ENCODE measurements around the gene CFAP107.

Gene CFAP107

DNA sequence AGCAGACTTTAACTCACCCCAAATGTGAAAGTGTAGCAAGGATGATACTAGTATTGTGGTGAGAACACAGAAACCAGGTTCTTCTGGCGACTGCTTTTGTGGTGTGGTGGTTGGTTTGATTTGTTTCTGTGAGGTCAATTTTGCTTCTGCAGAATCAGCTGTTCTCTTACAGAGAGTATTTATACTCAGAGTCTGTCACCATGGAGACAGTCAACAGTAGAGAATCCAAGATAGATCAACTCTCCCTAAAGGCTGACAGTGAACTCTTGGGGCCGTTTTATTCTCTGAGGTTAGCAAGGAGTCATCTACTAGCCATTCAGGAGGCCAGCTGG lies at the start of gene CFAP107:
Gene CFAP107 (plus strand): TSS at position 209 of the 332 bp plus-strand sequence. CDS start 231 bp downstream, outside the sequence.
- peaks cover 14% of the 10 kb centered on the region for H3K9me3 ChIP-seq
- H3K4me3 ChIP-seq (ENCODE audit: low read depth in 1 of 2, low read length in 1 of 2), result no peak within 1 kb of the TSS
- no peaks in the 10 kb centered on the region for H3K4me1 ChIP-seq (ENCODE audit: control insufficient read depth in 1 of 2, insufficient read depth in 1 of 2, low read depth in 1 of 2, low read length in 1 of 2)
- H3K36me3 ChIP-seq, result no peaks in the 10 kb centered on the region
- H3K27me3 ChIP-seq, result peaks cover 10% of the 10 kb centered on the region
- TF ChIP-seq CTCF (IDR thresholded peaks at IDR 0.05), result no peak
- no peak within 1 kb of the TSS for H3K27ac ChIP-seq

DNA sequence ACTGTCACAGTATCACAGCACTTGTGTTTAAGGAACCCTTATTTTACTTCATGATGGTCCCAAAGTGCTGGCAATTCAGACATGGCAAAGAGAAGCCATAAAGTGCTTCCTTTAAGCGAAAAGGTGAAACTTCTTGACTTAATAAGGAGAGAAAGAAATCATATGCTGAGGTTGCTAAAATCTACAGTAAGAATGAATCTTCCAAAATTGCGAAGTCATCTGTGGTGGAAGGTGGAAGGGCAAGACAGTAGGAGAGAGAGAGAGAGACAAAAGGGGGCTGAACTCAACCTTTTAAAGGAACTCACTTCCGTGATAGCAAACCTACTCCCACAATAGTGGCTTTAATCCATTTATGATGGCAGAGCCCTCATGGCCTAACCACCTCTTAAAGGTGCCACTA lies 49.3 kb upstream of the CFAP107 start:
- H3K36me3 ChIP-seq, result no peaks in the 10 kb centered on the region
- H3K27me3 ChIP-seq, result no peaks in the 10 kb centered on the region
- no peak overlapping the region for H3K27ac ChIP-seq
- peaks cover 21 to 25% of the 10 kb centered on the region in 2 experiments for H3K4me1 ChIP-seq (ENCODE audit: control insufficient read depth in 1 of 2, insufficient read depth in 1 of 2, low read depth in 1 of 2, low read length in 1 of 2)
- H3K9me3 ChIP-seq, result no peaks in the 10 kb centered on the region
- TF ChIP-seq CTCF (IDR thresholded peaks at IDR 0.05), result no peak
- H3K4me3 ChIP-seq (ENCODE audit: low read depth in 1 of 2, low read length in 1 of 2), result no peak overlapping the region

DNA sequence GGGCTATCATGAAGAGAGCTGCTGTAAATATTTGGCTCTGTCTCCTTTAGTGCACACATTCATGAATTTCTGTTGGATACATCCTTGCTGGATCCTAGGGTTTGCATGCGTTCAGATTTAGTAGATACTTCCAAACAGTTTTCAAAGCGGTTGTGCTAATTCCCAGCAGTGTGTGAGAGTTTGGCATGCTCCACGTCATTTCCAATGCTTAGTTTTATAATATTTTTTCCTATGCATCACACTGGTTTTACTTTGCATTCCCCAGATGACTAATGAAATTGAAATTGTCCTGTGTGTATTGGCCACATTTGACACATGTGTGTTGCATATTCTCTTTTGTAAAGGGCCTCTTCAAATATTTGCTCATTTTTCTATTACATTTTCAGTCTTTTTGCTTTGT lies 48.6 kb upstream of the CFAP107 start:
- Histone ChIP-seq H3K9me3 (no peaks in the 10 kb centered on the region), H3K27me3 (no peaks in the 10 kb centered on the region), H3K36me3 (no peaks in the 10 kb centered on the region), H3K27ac (no peak overlapping the region), H3K4me1 (ENCODE audit: control insufficient read depth in 1 of 2, insufficient read depth in 1 of 2, low read depth in 1 of 2, low read length in 1 of 2) (peaks cover 13 to 17% of the 10 kb centered on the region in 2 experiments), H3K4me3 (ENCODE audit: low read depth in 1 of 2, low read length in 1 of 2) (no peak overlapping the region)
- no peak for TF ChIP-seq CTCF (IDR thresholded peaks at IDR 0.05)

GRCh38 chr1:12703821-12704451 lies 42.1 kb upstream of the CFAP107 start:
- H3K9me3 ChIP-seq, result no peaks in the 10 kb centered on the region
- no peaks in the 10 kb centered on the region for H3K27me3 ChIP-seq
- no peak overlapping the region for H3K27ac ChIP-seq
- H3K36me3 ChIP-seq, result no peaks in the 10 kb centered on the region
- H3K4me3 ChIP-seq (ENCODE audit: low read depth in 1 of 2, low read length in 1 of 2), result no peak overlapping the region
- TF ChIP-seq CTCF (IDR thresholded peaks at IDR 0.05), result no peak
- peaks cover 18 to 21% of the 10 kb centered on the region in 2 experiments for H3K4me1 ChIP-seq (ENCODE audit: control insufficient read depth in 1 of 2, insufficient read depth in 1 of 2, low read depth in 1 of 2, low read length in 1 of 2)

DNA sequence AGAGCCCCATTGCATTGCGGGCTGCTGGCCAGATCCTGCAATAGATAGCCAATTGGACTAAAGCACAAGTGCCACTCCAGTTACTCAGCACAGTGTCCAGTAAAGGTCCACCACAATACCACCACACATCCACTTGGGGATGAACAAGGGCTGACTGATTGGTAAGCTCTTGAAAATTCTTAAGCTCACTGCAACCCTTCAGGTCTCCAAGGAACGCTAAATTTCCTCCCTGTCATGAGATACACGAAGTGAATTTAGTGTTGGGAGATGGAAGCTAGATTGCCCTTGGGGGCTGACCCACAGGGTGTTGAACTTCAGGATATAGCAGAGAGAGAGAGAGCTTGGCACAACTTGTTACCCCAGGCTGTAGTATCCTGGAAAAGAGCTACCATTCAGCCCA lies 39.9 kb upstream of the CFAP107 start:
- Histone ChIP-seq H3K27me3 (no peaks in the 10 kb centered on the region), H3K4me3 (ENCODE audit: low read depth in 1 of 2, low read length in 1 of 2) (no peak overlapping the region), H3K9me3 (no peaks in the 10 kb centered on the region), H3K27ac (no peak overlapping the region), H3K36me3 (no peaks in the 10 kb centered on the region), H3K4me1 (ENCODE audit: control insufficient read depth in 1 of 2, insufficient read depth in 1 of 2, low read depth in 1 of 2, low read length in 1 of 2) (peaks cover 39 to 42% of the 10 kb centered on the region in 2 experiments)
- no peak for TF ChIP-seq CTCF (IDR thresholded peaks at IDR 0.05)
